ENCODE measurements around the gene SLC2A9. TPM values are rescaled to one million over a fixed set of nuclear protein-coding genes. Genes with fewer than 3 reads are reported as not detected.

Gene SLC2A9
- total and polyA plus RNA-seq, 7 experiments from 2014 or later, result 0.36 to 9.6 (median 3.3) TPM

DNA sequence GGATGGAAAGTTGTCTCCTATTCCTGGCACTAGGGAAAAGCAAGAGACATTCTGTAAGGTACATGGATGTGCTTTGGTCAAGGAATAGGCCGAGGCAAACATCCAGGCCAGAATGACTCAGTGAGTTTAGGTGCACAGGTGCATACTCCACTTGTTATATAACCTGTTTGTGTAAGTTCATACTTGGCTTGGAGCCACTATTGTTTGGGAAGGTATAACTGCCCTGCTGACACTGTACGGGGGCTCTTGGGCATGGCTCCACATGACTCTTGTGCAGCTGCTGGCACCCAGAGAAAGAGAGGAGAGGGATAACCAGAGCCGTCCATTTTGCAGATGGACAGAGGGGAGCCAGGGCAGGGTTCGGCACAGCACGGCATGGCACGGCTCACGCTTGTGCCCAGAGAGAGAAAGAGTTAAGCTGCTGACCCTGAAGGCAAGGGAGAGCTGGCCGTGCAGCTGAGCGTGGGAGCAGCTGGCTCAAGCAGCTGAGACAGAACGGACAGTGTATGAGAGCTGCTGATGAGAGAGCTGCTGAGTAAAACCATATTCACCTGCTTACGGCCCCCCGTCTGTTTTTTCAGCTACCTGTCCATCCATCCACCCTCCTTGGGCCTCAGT lies 98.0 kb downstream of the SLC2A9 start:
- peaks cover 0 to 10% (median 0%) of the 10 kb centered on the region in 5 donors for H3K36me3 Mint-ChIP-seq
- CTCF ChIA-PET, result no interaction called here
- H3K27me3 Mint-ChIP-seq, result no peaks in the 10 kb centered on the region
- POLR2A ChIA-PET, result no interaction called here
- intact Hi-C loops (cut with micrococcal nuclease), result no loop called here
- no peak overlapping the region for H3K27ac Mint-ChIP-seq
- Histone ChIP-seq H3K27ac (ENCODE audit: low read depth, low read length) (no peak overlapping the region), H3K36me3 (ENCODE audit: control insufficient read depth in 2 of 3, insufficient read depth in 3 of 3, low read length in 3 of 3) (no peaks in the 10 kb centered on the region), H3K4me3 (ENCODE audit: low read length) (no peak overlapping the region), H3K4me1 (ENCODE audit: control insufficient read depth in 2 of 2, insufficient read depth in 2 of 2, low read length in 2 of 2) (no peaks in the 10 kb centered on the region), H3K27me3 (ENCODE audit: control insufficient read depth in 2 of 2, insufficient read depth in 2 of 2, low read length in 2 of 2) (no peaks in the 10 kb centered on the region), H3K9me3 (ENCODE audit: control insufficient read depth in 2 of 3, low read length in 3 of 3) (no peaks in the 10 kb centered on the region)
- DNase-seq (no peak), ATAC-seq (no peak)
- no peak overlapping the region for H3K4me3 Mint-ChIP-seq
- H3K4me1 Mint-ChIP-seq, result peaks cover 0 to 3% (median 0%) of the 10 kb centered on the region in 7 donors
- no peaks in the 10 kb centered on the region for H3K9me3 Mint-ChIP-seq

DNA sequence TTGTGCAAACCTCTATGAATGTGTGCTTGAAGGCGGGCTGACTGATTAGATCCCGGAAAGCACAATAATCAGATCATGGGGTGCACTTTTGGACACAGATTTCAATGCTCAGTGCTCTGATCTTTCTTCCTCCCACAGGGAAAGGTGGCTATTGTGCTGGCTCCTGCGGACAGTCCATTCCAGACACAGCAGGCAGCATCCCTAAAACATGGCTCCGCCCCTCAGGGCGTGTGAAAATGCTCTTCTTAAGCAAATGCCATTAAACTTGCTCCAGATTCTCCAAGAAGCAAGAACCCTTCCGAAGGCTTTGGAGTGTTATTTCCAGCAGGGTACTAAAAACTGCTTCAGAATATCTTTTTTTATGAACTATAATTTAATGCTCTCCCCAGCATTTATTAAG lies 100.0 kb downstream of the SLC2A9 start:
- intact Hi-C loops (cut with micrococcal nuclease), result no loop called here
- H3K9me3 ChIP-seq (ENCODE audit: control insufficient read depth in 2 of 3, low read length in 3 of 3), result no peaks in the 10 kb centered on the region
- Mint-ChIP-seq H3K4me1 (no peaks in the 10 kb centered on the region), H3K4me3 (no peak overlapping the region), H3K27me3 (no peaks in the 10 kb centered on the region), H3K9me3 (no peaks in the 10 kb centered on the region), H3K27ac (no peak overlapping the region), H3K36me3 (peaks cover 0 to 7% (median 0%) of the 10 kb centered on the region in 5 donors)
- DNase-seq (no peak), ATAC-seq (no peak)
- no peaks in the 10 kb centered on the region for H3K27me3 ChIP-seq (ENCODE audit: control insufficient read depth in 2 of 2, insufficient read depth in 2 of 2, low read length in 2 of 2)
- no peaks in the 10 kb centered on the region for H3K36me3 ChIP-seq (ENCODE audit: control insufficient read depth in 2 of 3, insufficient read depth in 3 of 3, low read length in 3 of 3)
- H3K27ac ChIP-seq (ENCODE audit: low read depth, low read length), result no peak overlapping the region
- H3K4me1 ChIP-seq (ENCODE audit: control insufficient read depth in 2 of 2, insufficient read depth in 2 of 2, low read length in 2 of 2), result no peaks in the 10 kb centered on the region
- POLR2A ChIA-PET, result no interaction called here
- H3K4me3 ChIP-seq (ENCODE audit: low read length), result no peak overlapping the region
- CTCF ChIA-PET, result no interaction called here

DNA sequence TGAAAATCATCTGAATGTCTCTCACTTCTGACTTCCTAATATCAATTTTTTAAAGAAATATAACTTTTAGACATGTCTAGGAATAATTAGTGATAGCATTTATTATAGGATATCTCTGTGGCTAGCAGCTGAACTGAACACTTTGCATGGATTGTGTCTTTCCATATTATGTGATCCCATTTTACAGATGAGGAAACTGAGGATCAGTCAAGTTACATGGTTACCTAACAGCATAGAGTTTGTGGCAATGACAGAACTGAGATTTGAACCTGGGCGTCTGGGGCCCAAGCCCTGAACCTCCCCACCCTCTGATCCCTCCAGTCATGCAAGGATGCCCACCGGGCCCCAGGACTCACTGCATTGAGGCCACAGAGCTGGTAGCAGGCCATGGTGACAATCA lies 101.3 kb downstream of the SLC2A9 start:
- CTCF ChIA-PET, result no interaction called here
- no peaks in the 10 kb centered on the region for H3K27me3 Mint-ChIP-seq
- no peak for ATAC-seq

DNA sequence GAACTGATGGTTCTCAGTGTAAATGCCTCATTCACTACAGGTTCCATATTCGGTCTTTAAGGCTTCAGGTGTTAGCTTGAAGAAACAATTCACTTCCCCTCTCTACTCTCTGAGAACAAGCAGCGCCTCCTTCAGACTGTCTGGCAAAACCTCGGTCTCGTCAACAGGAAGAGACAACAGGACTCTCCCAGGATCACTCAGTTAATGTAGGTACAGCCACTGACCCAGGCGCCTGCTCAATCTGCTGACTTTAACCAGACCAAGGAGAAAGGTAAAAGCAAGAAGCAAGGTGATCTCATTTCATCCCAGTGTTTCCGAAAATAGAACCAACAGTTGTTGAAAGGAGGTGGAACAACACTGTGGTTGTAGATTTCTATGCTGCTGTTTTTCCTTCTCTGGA lies 102.2 kb downstream of the SLC2A9 start:
- Mint-ChIP-seq H3K27ac (no peak overlapping the region), H3K27me3 (no peaks in the 10 kb centered on the region), H3K4me1 (no peaks in the 10 kb centered on the region), H3K4me3 (no peak overlapping the region), H3K36me3 (peaks cover 0 to 7% (median 0%) of the 10 kb centered on the region in 5 donors), H3K9me3 (no peaks in the 10 kb centered on the region)
- Histone ChIP-seq H3K9me3 (ENCODE audit: control insufficient read depth in 2 of 3, low read length in 3 of 3) (no peaks in the 10 kb centered on the region), H3K4me1 (ENCODE audit: control insufficient read depth in 2 of 2, insufficient read depth in 2 of 2, low read length in 2 of 2) (no peaks in the 10 kb centered on the region), H3K4me3 (ENCODE audit: low read length) (no peak overlapping the region), H3K27ac (ENCODE audit: low read depth, low read length) (no peak overlapping the region), H3K36me3 (ENCODE audit: control insufficient read depth in 2 of 3, insufficient read depth in 3 of 3, low read length in 3 of 3) (no peaks in the 10 kb centered on the region), H3K27me3 (ENCODE audit: control insufficient read depth in 2 of 2, insufficient read depth in 2 of 2, low read length in 2 of 2) (no peaks in the 10 kb centered on the region)
- POLR2A ChIA-PET, result no interaction called here
- intact Hi-C loops (cut with micrococcal nuclease), result no loop called here
- ATAC-seq, result no peak
- CTCF ChIA-PET, result no interaction called here
- no peak for DNase-seq

More for the DNA sequence above, 101.3 kb downstream of the SLC2A9 start:
- H3K36me3 ChIP-seq (ENCODE audit: control insufficient read depth in 2 of 3, insufficient read depth in 3 of 3, low read length in 3 of 3), result no peaks in the 10 kb centered on the region
- no peaks in the 10 kb centered on the region for H3K27me3 ChIP-seq (ENCODE audit: control insufficient read depth in 2 of 2, insufficient read depth in 2 of 2, low read length in 2 of 2)
- H3K4me3 ChIP-seq (ENCODE audit: low read length), result no peak overlapping the region
- H3K27ac Mint-ChIP-seq, result no peak overlapping the region
- intact Hi-C loops (cut with micrococcal nuclease), result no loop called here
- no peaks in the 10 kb centered on the region for H3K4me1 ChIP-seq (ENCODE audit: control insufficient read depth in 2 of 2, insufficient read depth in 2 of 2, low read length in 2 of 2)
- POLR2A ChIA-PET, result no interaction called here
- no peaks in the 10 kb centered on the region for H3K9me3 Mint-ChIP-seq
- H3K9me3 ChIP-seq (ENCODE audit: control insufficient read depth in 2 of 3, low read length in 3 of 3), result no peaks in the 10 kb centered on the region
- no peak overlapping the region for H3K4me3 Mint-ChIP-seq
- no peak overlapping the region for H3K27ac ChIP-seq (ENCODE audit: low read depth, low read length)
- H3K4me1 Mint-ChIP-seq, result no peaks in the 10 kb centered on the region
- no peak for DNase-seq
- H3K36me3 Mint-ChIP-seq, result peaks cover 0 to 7% (median 0%) of the 10 kb centered on the region in 5 donors

DNA sequence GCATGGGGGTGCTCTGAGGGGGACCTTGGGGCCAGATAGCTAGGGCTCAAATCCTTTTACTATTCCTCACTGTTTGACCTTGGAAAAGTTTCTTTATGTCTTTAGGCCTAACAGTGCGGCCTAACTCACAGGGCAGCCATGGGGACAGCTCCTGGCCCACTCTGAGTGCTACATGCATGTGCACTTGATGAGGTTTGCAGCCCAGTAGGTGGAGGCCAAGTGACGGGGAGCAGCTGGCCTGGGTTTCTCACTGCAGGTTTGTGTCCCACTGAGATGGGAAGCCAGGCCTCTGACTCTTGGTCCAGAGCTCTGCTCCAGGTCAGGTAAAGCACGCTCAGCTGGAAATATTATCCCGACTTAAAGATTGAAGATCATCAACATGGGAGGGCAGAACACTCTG lies 102.8 kb downstream of the SLC2A9 start:
- Mint-ChIP-seq H3K4me1 (no peaks in the 10 kb centered on the region), H3K27ac (no peak overlapping the region), H3K4me3 (no peak overlapping the region), H3K27me3 (no peaks in the 10 kb centered on the region), H3K9me3 (no peaks in the 10 kb centered on the region), H3K36me3 (peaks cover 0 to 7% (median 0%) of the 10 kb centered on the region in 5 donors)
- Histone ChIP-seq H3K4me1 (ENCODE audit: control insufficient read depth in 2 of 2, insufficient read depth in 2 of 2, low read length in 2 of 2) (no peaks in the 10 kb centered on the region), H3K27ac (ENCODE audit: low read depth, low read length) (no peak overlapping the region), H3K36me3 (ENCODE audit: control insufficient read depth in 2 of 3, insufficient read depth in 3 of 3, low read length in 3 of 3) (no peaks in the 10 kb centered on the region), H3K27me3 (ENCODE audit: control insufficient read depth in 2 of 2, insufficient read depth in 2 of 2, low read length in 2 of 2) (no peaks in the 10 kb centered on the region), H3K9me3 (ENCODE audit: control insufficient read depth in 2 of 3, low read length in 3 of 3) (no peaks in the 10 kb centered on the region), H3K4me3 (ENCODE audit: low read length) (no peak overlapping the region)
- DNase-seq, result no peak
- CTCF ChIA-PET, result no interaction called here
- no peak for ATAC-seq
- POLR2A ChIA-PET, result no interaction called here
- intact Hi-C loops (cut with micrococcal nuclease), result no loop called here

DNA sequence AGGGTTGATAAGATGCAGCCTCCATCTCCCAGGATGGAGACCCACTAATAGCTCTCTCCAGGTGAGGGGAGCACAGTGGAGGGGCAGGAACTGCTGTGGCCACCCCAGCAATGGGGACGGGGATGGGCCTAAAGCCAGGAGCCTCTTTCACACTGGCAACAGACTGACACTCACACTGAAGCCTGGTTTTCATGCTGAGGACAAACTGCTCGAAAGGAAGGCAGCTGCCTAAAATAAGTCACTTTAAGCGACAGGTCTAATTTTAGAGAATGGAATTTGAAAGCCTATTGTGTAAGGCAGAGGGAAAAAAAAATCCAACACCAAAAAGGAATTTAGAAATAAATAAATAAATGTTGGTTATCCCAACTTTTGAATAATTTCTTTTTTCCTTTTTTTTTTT lies 104.4 kb downstream of the SLC2A9 start:
- no peaks in the 10 kb centered on the region for H3K9me3 Mint-ChIP-seq
- intact Hi-C loops (cut with micrococcal nuclease), result no loop called here
- no peak for DNase-seq
- Histone ChIP-seq H3K4me3 (ENCODE audit: low read length) (no peak overlapping the region), H3K36me3 (ENCODE audit: control insufficient read depth in 2 of 3, insufficient read depth in 3 of 3, low read length in 3 of 3) (no peaks in the 10 kb centered on the region), H3K4me1 (ENCODE audit: control insufficient read depth in 2 of 2, insufficient read depth in 2 of 2, low read length in 2 of 2) (no peaks in the 10 kb centered on the region), H3K9me3 (ENCODE audit: control insufficient read depth in 2 of 3, low read length in 3 of 3) (no peaks in the 10 kb centered on the region), H3K27ac (ENCODE audit: low read depth, low read length) (no peak overlapping the region), H3K27me3 (ENCODE audit: control insufficient read depth in 2 of 2, insufficient read depth in 2 of 2, low read length in 2 of 2) (no peaks in the 10 kb centered on the region)
- H3K4me1 Mint-ChIP-seq, result no peaks in the 10 kb centered on the region
- no peak overlapping the region for H3K27ac Mint-ChIP-seq
- H3K36me3 Mint-ChIP-seq, result peaks cover 0 to 5% (median 0%) of the 10 kb centered on the region in 5 donors
- POLR2A ChIA-PET, result no interaction called here
- no peaks in the 10 kb centered on the region for H3K27me3 Mint-ChIP-seq
- H3K4me3 Mint-ChIP-seq, result no peak overlapping the region
- no peak for ATAC-seq
- CTCF ChIA-PET, result no interaction called here

DNA sequence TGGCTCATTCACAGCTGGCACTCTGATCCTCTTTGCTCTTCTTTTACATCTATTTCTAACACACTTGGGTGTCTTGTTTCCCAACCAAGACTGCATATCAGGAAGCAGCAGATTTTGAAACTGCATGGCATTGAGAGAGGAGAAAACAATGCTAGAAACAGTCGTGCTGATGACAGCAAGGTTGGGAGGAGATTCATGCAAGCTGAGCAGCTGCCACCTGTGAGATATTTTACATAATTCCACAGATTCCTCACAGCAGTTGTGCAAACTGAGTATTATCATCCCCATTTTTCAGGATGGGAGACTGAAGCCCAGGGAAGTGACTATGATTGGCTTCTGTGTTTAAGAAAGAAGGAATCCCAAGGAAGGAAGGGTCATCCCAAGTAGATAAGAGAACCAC lies 105.0 kb downstream of the SLC2A9 start:
- Mint-ChIP-seq H3K4me1 (no peaks in the 10 kb centered on the region), H3K27ac (no peak overlapping the region), H3K27me3 (no peaks in the 10 kb centered on the region), H3K9me3 (no peaks in the 10 kb centered on the region), H3K36me3 (peaks cover 0 to 4% (median 0%) of the 10 kb centered on the region in 5 donors), H3K4me3 (no peak overlapping the region)
- Histone ChIP-seq H3K27me3 (ENCODE audit: control insufficient read depth in 2 of 2, insufficient read depth in 2 of 2, low read length in 2 of 2) (no peaks in the 10 kb centered on the region), H3K4me1 (ENCODE audit: control insufficient read depth in 2 of 2, insufficient read depth in 2 of 2, low read length in 2 of 2) (no peaks in the 10 kb centered on the region), H3K27ac (ENCODE audit: low read depth, low read length) (no peak overlapping the region), H3K9me3 (ENCODE audit: control insufficient read depth in 2 of 3, low read length in 3 of 3) (no peaks in the 10 kb centered on the region), H3K4me3 (ENCODE audit: low read length) (no peak overlapping the region), H3K36me3 (ENCODE audit: control insufficient read depth in 2 of 3, insufficient read depth in 3 of 3, low read length in 3 of 3) (no peaks in the 10 kb centered on the region)
- intact Hi-C loops (cut with micrococcal nuclease), result no loop called here
- DNase-seq, result no peak
- ATAC-seq, result no peak
- CTCF ChIA-PET, result no interaction called here
- POLR2A ChIA-PET, result no interaction called here
